OCI-LY3 (cell line): ENCODE data around the gene SGPP1.
A peak's percentile ranks its signal among the peaks of the same experiment; 100 is the strongest.

Source experiments
- H2AFZ ChIP-seq: fragments of 200-600, 300-600 bp; shearing (Covaris generic); 2 replicates; pipeline ENCODE4 v1.6.0; 2014; ENCODE audit warnings: antibody characterized with exemption, low read depth, low read length
- H3K27ac ChIP-seq: fragments of 200-600, 300-600 bp; sonication (generic); 2 replicates; pipeline ENCODE4 v1.5.1; 2014; ENCODE audit warnings: mild to moderate bottlenecking, low read length, moderate library complexity, mixed read lengths
- H3K27me3 ChIP-seq: fragments of 200-600, 300-600 bp; sonication (generic); 2 replicates; pipeline ENCODE4 v1.6.1; 2014; ENCODE audit warnings: low read depth, low read length, mixed read lengths
- H3K36me3 ChIP-seq: fragments of 200-600, 300-600 bp; sonication (generic); replicated peaks from 2 replicates; pipeline ENCODE3; 2014; ENCODE audit warnings: low read depth, low read length, mixed read lengths
- H3K4me1 ChIP-seq: fragments of 300-600, 200-600 bp; sonication (generic); 2 replicates; pipeline ENCODE4 v1.6.1; 2014; ENCODE audit warnings: low read length, mixed read lengths
- H3K4me2 ChIP-seq: fragments of 200-600, 300-600 bp; sonication (generic); 2 replicates; pipeline ENCODE4 v1.6.1; 2014; ENCODE audit warnings: low read length, mixed read lengths
- H3K4me3 ChIP-seq: fragments of 300-600, 200-600 bp; sonication (generic); 2 replicates; pipeline ENCODE4 v1.5.1; 2014; ENCODE audit warnings: antibody characterized with exemption, mild to moderate bottlenecking, low read length, moderate library complexity
- H3K79me2 ChIP-seq: fragments of 300-600, 200-600 bp; shearing (Covaris generic); 2 replicates; pipeline ENCODE4 v1.6.1; 2014; ENCODE audit warnings: mild to moderate bottlenecking, low read length, mixed read lengths
- H3K9ac ChIP-seq: fragments of 300-600, 200-600 bp; shearing (Covaris generic); 2 replicates; pipeline ENCODE4 v1.6.0; 2014; ENCODE audit warnings: mild to moderate bottlenecking, low read length, moderate library complexity
- H3K9me3 ChIP-seq: fragments of 200-600, 300-600 bp; shearing (Covaris generic); 2 replicates; pipeline ENCODE4 v1.6.1; 2014; ENCODE audit warnings: low read length, mixed read lengths; ENCODE audit not compliant: insufficient read depth
- H4K20me1 ChIP-seq: fragments of 200-600, 300-600 bp; sonication (generic); 2 replicates; pipeline ENCODE4 v1.6.1; 2016; ENCODE audit warnings: low read length, mixed read lengths; ENCODE audit not compliant: insufficient read depth
- CTCF ChIP-seq: fragments of 200-600, 300-600 bp; sonication (generic); IDR thresholded peaks from 2 replicates; pipeline ENCODE4 v1.5.1; 2014; ENCODE audit warnings: antibody characterized with exemption, low read length, low read depth
- EZH2phosphoT487 ChIP-seq: fragments of 200-600 bp; shearing (Covaris generic); IDR thresholded peaks from 2 replicates; pipeline ENCODE4 v1.6.1; 2018; ENCODE audit warnings: antibody characterized with exemption, mixed run types, low read depth

SGPP1 gene

DNA sequence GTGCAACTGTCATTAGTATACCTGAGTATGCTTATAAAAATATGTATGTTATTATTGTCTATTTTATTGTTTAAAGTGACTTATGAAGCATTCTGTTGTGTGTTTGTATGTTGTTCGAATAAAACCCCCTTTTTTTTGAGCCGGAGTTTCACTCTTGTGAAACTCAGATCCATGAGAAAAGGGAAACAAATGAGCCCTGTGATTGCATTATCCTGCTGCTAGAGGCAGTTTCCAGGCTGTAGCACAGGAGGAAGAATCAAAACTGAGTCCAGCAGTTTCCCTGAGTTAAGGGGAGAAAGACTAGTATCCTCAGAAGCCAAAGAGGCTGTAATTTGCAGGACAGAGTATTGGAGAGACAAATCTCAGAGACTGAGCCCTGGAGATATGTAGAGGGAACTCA is 12.5 kb downstream of the SGPP1 start:
- Histone ChIP-seq H2AFZ (no peak overlapping the region), H3K4me2 (no peak overlapping the region), H3K4me3 (no peak overlapping the region), H3K4me1 (peaks cover 8% of the 10 kb centered on the region), H3K9me3 (peaks cover 11% of the 10 kb centered on the region; the same call in 1 of the 2 replicates), H3K9ac (no peak overlapping the region), H3K27ac (no peak overlapping the region), H3K36me3 (peaks cover 30% of the 10 kb centered on the region), H4K20me1 (no peaks in the 10 kb centered on the region), H3K79me2 (0 out of 2 replicates have a peak, but pooled peaks cover 5% of the 10 kb centered on the region), H3K27me3 (no peaks in the 10 kb centered on the region)
- no peak for TF ChIP-seq EZH2phosphoT487
- no peak for TF ChIP-seq CTCF

DNA sequence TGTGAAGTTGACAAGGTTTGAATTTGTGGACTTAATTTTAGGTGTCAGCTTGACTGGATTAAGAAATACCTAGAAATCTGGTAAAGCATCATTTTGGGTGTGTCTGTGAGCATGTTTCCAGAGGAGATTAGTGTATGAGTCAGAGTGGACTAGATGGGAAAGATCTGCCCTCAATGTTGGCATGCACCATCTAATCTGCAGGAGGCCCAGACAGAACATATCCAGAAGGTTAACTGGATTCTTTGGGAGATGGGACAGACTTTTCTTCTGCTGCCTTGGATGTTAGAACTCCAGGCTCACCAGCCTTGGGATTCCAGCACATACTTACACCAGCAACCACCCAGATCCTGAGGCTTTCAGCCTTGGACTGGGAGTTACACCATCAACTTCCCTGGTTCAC is 14.1 kb downstream of the SGPP1 start:
- 0 out of 2 replicates have a peak, but pooled peaks cover 5% of the 10 kb centered on the region for H3K79me2 ChIP-seq
- H3K27me3 ChIP-seq = no peaks in the 10 kb centered on the region
- H3K4me3 ChIP-seq = no peak overlapping the region
- TF ChIP-seq CTCF (no peak), EZH2phosphoT487 (no peak)
- no peak overlapping the region for H3K4me2 ChIP-seq
- H3K27ac ChIP-seq = no peak overlapping the region
- H2AFZ ChIP-seq = no peak overlapping the region
- H4K20me1 ChIP-seq = no peaks in the 10 kb centered on the region
- H3K4me1 ChIP-seq = peaks cover 19% of the 10 kb centered on the region
- H3K36me3 ChIP-seq = peaks cover 30% of the 10 kb centered on the region
- H3K9ac ChIP-seq = no peak overlapping the region
- peaks cover 11% of the 10 kb centered on the region; the same call in 1 of the 2 replicates for H3K9me3 ChIP-seq

- no peak for TF ChIP-seq CTCF
- no peak for TF ChIP-seq EZH2phosphoT487
- H3K27me3 ChIP-seq = no peaks in the 10 kb centered on the region
- peaks cover 5% of the 10 kb centered on the region; the same call in 1 of the 2 replicates for H3K9me3 ChIP-seq
- peaks cover 19% of the 10 kb centered on the region for H3K4me1 ChIP-seq
- H3K4me3 ChIP-seq = no peak overlapping the region
- no peak overlapping the region for H3K27ac ChIP-seq
- 0 out of 2 replicates have a peak, but pooled peaks cover 5% of the 10 kb centered on the region for H3K79me2 ChIP-seq
- H3K4me2 ChIP-seq = no peak overlapping the region
- no peak overlapping the region for H2AFZ ChIP-seq
- no peak overlapping the region for H3K9ac ChIP-seq
- peaks cover 25% of the 10 kb centered on the region for H3K36me3 ChIP-seq
- H4K20me1 ChIP-seq = no peaks in the 10 kb centered on the region
These were observed 14.8 kb downstream of the SGPP1 start for GRCh38 chr14:63713058-63713457.

GRCh38 chr14:63712123-63712522 is 15.7 kb downstream of the SGPP1 start:
- Histone ChIP-seq H2AFZ (no peak overlapping the region), H3K4me3 (no peak overlapping the region), H3K27me3 (no peaks in the 10 kb centered on the region), H3K27ac (no peak overlapping the region), H3K36me3 (peaks cover 22% of the 10 kb centered on the region), H3K79me2 (peaks cover 10% of the 10 kb centered on the region; the same call in 1 of the 2 replicates), H3K4me2 (peak overlapping the region; percentile 37; the same call in 1 of the 2 replicates), H3K4me1 (peaks cover 19% of the 10 kb centered on the region), H3K9me3 (peaks cover 4% of the 10 kb centered on the region; the same call in 1 of the 2 replicates), H4K20me1 (no peaks in the 10 kb centered on the region), H3K9ac (no peak overlapping the region)
- TF ChIP-seq CTCF = no peak
- no peak for TF ChIP-seq EZH2phosphoT487
